ENCODE measurements around the gene BICRA. TPM values are rescaled to one million over a fixed set of nuclear protein-coding genes. Genes with fewer than 3 reads are reported as not detected.

BICRA gene
- total and polyA plus RNA-seq, 2 donors (not counting 1 experiment from before 2014, with no cell fraction given) = 14.1 to 34.7 TPM

- H3K27ac Mint-ChIP-seq = no peak overlapping the region
- no peaks in the 10 kb centered on the region for H3K27me3 Mint-ChIP-seq
- CTCF ChIA-PET = no interaction called here
- Histone ChIP-seq H4K20me1 (ENCODE audit: control insufficient read depth, insufficient read depth, low read length, poor library complexity, severe bottlenecking) (peaks cover 28% of the 10 kb centered on the region), H3K4me1 (ENCODE audit: control insufficient read depth in 2 of 2, insufficient read depth in 2 of 2, low read length in 2 of 2) (no peaks in the 10 kb centered on the region), H3K36me3 (replicated peaks in 1 of 2; ENCODE audit: control extremely low read depth in 1 of 2, control insufficient read depth in 1 of 2, extremely low read depth in 1 of 2, insufficient read depth in 2 of 2, low read length in 1 of 2) (peaks cover 0 to 24% of the 10 kb centered on the region in 2 experiments), H3K79me2 (ENCODE audit: control insufficient read depth, insufficient read depth, low read length) (no peaks in the 10 kb centered on the region), H3K27me3 (replicated peaks in 1 of 4; ENCODE audit: control extremely low read depth in 1 of 4, control insufficient read depth in 3 of 4, insufficient read depth in 4 of 4, low read length in 3 of 4) (no peaks in the 10 kb centered on the region), H2AFZ (ENCODE audit: insufficient read depth, low read depth, low read length, poor library complexity, severe bottlenecking) (no peak overlapping the region), H3K27ac (ENCODE audit: low read length in 2 of 2) (no peak overlapping the region), H3K9ac (ENCODE audit: low read length) (no peak overlapping the region), H3K4me2 (replicated peaks; ENCODE audit: low read depth, low read length, poor library complexity, severe bottlenecking) (no peak overlapping the region), H3K4me3 (ENCODE audit: control extremely low read depth in 1 of 5, extremely low read depth in 1 of 5, insufficient read depth in 1 of 5, low read depth in 2 of 5, low read length in 4 of 5) (no peak overlapping the region), H3K9me3 (ENCODE audit: control extremely low read depth in 1 of 3, control insufficient read depth in 2 of 3, insufficient read depth in 1 of 3, low read length in 2 of 3) (no peaks in the 10 kb centered on the region)
- WGBS (ENCODE audit: insufficient coverage) = 100% methylated on average over 2 of the region's 14 CpGs
- no peak for TF ChIP-seq EZH2 (IDR thresholded peaks at IDR 0.05; ENCODE audit: borderline replicate concordance, insufficient read depth, low read depth, low read length, poor library complexity, severe bottlenecking)
- TF ChIP-seq, protein P1, sequence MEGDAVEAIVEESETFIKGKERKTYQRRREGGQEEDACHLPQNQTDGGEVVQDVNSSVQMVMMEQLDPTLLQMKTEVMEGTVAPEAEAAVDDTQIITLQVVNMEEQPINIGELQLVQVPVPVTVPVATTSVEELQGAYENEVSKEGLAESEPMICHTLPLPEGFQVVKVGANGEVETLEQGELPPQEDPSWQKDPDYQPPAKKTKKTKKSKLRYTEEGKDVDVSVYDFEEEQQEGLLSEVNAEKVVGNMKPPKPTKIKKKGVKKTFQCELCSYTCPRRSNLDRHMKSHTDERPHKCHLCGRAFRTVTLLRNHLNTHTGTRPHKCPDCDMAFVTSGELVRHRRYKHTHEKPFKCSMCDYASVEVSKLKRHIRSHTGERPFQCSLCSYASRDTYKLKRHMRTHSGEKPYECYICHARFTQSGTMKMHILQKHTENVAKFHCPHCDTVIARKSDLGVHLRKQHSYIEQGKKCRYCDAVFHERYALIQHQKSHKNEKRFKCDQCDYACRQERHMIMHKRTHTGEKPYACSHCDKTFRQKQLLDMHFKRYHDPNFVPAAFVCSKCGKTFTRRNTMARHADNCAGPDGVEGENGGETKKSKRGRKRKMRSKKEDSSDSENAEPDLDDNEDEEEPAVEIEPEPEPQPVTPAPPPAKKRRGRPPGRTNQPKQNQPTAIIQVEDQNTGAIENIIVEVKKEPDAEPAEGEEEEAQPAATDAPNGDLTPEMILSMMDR (IDR thresholded peaks at IDR 0.05) = no peak
- no peak for ATAC-seq (ENCODE audit: low read depth)
- H3K4me3 Mint-ChIP-seq = no peak overlapping the region
- H3K4me1 Mint-ChIP-seq = no peaks in the 10 kb centered on the region
- POLR2A ChIA-PET = no interaction called here
- intact Hi-C loops (cut with micrococcal nuclease) = no loop called here
- H3K9me3 Mint-ChIP-seq (ENCODE audit: insufficient read depth) = no peaks in the 10 kb centered on the region
- DNase-seq = no peak
Observed at GRCh38 chr19:47693903-47694302, 85.0 kb downstream of the BICRA start.

DNA sequence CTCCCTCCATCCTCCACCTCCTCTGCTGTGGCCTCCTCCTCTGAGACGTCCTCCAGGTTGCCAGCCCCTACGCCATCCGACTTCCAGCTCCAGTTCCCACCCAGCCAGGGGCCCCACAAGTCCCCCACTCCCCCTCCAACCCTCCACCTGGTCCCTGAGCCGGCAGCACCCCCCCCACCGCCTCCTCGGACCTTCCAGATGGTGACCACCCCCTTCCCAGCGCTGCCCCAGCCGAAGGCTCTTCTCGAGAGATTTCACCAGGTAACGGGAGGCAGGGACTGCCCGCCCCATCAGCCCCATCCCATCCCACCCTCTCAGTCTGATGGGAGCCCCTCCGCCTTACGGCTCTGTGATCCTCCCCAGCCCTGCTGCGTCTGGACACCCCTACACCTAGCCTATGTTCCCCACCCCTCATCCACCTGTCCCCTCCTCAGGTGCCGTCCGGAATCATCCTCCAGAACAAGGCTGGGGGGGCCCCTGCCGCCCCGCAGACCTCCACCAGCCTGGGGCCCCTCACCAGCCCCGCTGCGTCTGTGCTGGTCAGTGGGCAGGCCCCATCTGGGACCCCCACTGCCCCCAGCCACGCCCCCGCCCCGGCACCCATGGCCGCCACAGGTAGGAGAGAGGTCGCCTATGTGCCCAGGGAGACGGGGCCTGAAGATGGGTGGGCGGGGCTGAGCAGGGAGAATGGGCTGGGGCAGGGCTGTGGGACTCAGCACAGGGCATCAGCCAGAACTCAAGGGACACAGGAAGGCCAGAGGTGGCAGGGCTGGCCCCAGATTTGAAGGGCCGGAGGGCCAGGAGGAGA lies 85.7 kb downstream of the BICRA start:
- Histone ChIP-seq H3K9me3 (ENCODE audit: control extremely low read depth in 1 of 3, control insufficient read depth in 2 of 3, insufficient read depth in 1 of 3, low read length in 2 of 3) (no peaks in the 10 kb centered on the region), H3K27ac (ENCODE audit: low read length in 2 of 2) (no peak overlapping the region), H3K9ac (ENCODE audit: low read length) (no peak overlapping the region), H3K36me3 (replicated peaks in 1 of 2; ENCODE audit: control extremely low read depth in 1 of 2, control insufficient read depth in 1 of 2, extremely low read depth in 1 of 2, insufficient read depth in 2 of 2, low read length in 1 of 2) (peaks cover 0 to 28% of the 10 kb centered on the region in 2 experiments), H4K20me1 (ENCODE audit: control insufficient read depth, insufficient read depth, low read length, poor library complexity, severe bottlenecking) (peaks cover 36% of the 10 kb centered on the region), H3K4me1 (ENCODE audit: control insufficient read depth in 2 of 2, insufficient read depth in 2 of 2, low read length in 2 of 2) (no peaks in the 10 kb centered on the region), H3K4me2 (replicated peaks; ENCODE audit: low read depth, low read length, poor library complexity, severe bottlenecking) (no peak overlapping the region), H3K27me3 (replicated peaks in 1 of 4; ENCODE audit: control extremely low read depth in 1 of 4, control insufficient read depth in 3 of 4, insufficient read depth in 4 of 4, low read length in 3 of 4) (no peaks in the 10 kb centered on the region), H2AFZ (ENCODE audit: insufficient read depth, low read depth, low read length, poor library complexity, severe bottlenecking) (no peak overlapping the region), H3K4me3 (ENCODE audit: control extremely low read depth in 1 of 5, extremely low read depth in 1 of 5, insufficient read depth in 1 of 5, low read depth in 2 of 5, low read length in 4 of 5) (no peak overlapping the region), H3K79me2 (ENCODE audit: control insufficient read depth, insufficient read depth, low read length) (no peaks in the 10 kb centered on the region)
- ATAC-seq (ENCODE audit: low read depth) (no peak), DNase-seq (no peak)
- TF ChIP-seq EZH2 (IDR thresholded peaks at IDR 0.05; ENCODE audit: borderline replicate concordance, insufficient read depth, low read depth, low read length, poor library complexity, severe bottlenecking) = no peak
- TF ChIP-seq, protein P1 (IDR thresholded peaks at IDR 0.05) = no peak
- intact Hi-C loops (cut with micrococcal nuclease) = loop anchor here (5.0 kb wide), 1 partner anchor 177 kb away; the partner anchor contains the start of gene NAPA
- CTCF ChIA-PET = interaction anchor here (0.6 to 6.2 kb wide), 2 partner anchors 170 to 259 kb away, joined by 3 to 106 read pairs; no protein-coding TSS in a partner anchor
- H3K4me1 Mint-ChIP-seq = no peaks in the 10 kb centered on the region
- H3K9me3 Mint-ChIP-seq (ENCODE audit: insufficient read depth) = no peaks in the 10 kb centered on the region
- WGBS (ENCODE audit: insufficient coverage) = 96% methylated on average over 22 of the region's 28 CpGs
- no peak overlapping the region for H3K27ac Mint-ChIP-seq
- POLR2A ChIA-PET = no interaction called here
- no peaks in the 10 kb centered on the region for H3K27me3 Mint-ChIP-seq
- no peak overlapping the region for H3K4me3 Mint-ChIP-seq
